RWPE1 (cell line): ENCODE results near the gene INPP1.
"Not testable (repeated sequence)": the region's sequence is repeated elsewhere in the genome, so short reads cannot be mapped to it uniquely, and the experiment has no call there.

Experiments
- CTCF ChIA-PET: fragments of 350-600 bp; sonication (Branson Sonifier 250); formaldehyde crosslinking; extraction: SDS; loops from one replicate; lab custom pipeline; 2021; lab: Yijun Ruan, JAX
- POLR2A ChIA-PET: fragments of 400-600 bp; formaldehyde crosslinking; extraction: SDS; loops from one replicate; lab custom pipeline; 2020; ENCODE audit warnings: antibody characterized with exemption; ENCODE audit not compliant: low non-redundant PET; lab: Yijun Ruan, JAX
- DNase-seq: peaks from one replicate; pipeline ENCODE4 v3.0.0; 2012; ENCODE audit warnings: low spot score
- H3K27ac ChIP-seq: fragments of 450-650 bp; 2 replicates; pipeline ENCODE4 v1.5.1; 2017
- TF ChIP-seq, protein P1 (sequence below): fragments of 450-650 bp; conservative IDR thresholded peaks from 2 replicates; pipeline ENCODE4 v1.5.1; 2017; ENCODE audit warnings: low read depth, mild to moderate bottlenecking

Gene INPP1

GRCh38 chr2:190328573-190329147 lies 14.7 kb upstream of the INPP1 start:
- ChIA-PET CTCF (interaction anchor here (0.5 to 0.9 kb wide), 4 partner anchors 10 to 536 kb away, joined by 3 to 5 read pairs (median 3); no protein-coding TSS in a partner anchor), POLR2A (no interaction called here)
- H3K27ac ChIP-seq = no peak overlapping the region
- TF ChIP-seq, protein P1, sequence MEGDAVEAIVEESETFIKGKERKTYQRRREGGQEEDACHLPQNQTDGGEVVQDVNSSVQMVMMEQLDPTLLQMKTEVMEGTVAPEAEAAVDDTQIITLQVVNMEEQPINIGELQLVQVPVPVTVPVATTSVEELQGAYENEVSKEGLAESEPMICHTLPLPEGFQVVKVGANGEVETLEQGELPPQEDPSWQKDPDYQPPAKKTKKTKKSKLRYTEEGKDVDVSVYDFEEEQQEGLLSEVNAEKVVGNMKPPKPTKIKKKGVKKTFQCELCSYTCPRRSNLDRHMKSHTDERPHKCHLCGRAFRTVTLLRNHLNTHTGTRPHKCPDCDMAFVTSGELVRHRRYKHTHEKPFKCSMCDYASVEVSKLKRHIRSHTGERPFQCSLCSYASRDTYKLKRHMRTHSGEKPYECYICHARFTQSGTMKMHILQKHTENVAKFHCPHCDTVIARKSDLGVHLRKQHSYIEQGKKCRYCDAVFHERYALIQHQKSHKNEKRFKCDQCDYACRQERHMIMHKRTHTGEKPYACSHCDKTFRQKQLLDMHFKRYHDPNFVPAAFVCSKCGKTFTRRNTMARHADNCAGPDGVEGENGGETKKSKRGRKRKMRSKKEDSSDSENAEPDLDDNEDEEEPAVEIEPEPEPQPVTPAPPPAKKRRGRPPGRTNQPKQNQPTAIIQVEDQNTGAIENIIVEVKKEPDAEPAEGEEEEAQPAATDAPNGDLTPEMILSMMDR = peak; percentile 18; the same call in 1 of the 2 replicates
- DNase-seq = peak; percentile 11

DNA sequence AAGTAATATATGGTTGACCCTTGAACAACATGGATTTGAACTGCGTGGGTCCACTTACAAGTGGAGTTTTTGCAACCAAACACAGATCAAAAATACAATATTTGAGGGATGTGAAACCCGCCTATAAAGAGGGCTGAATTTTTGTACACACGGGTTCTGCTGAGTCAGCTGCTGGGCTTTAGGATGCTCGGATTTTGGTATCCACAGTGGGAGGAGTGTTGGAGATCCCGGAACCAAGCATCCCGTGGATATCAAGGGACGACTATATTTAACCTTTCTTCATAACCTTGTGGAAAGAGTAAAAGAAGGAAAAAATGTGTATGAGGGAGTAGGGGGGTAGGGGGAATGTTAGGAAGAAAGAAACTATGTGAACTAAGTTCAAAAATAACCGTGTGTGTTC lies 10.0 kb upstream of the INPP1 start:
- TF ChIP-seq, protein P1 = no peak
- H3K27ac ChIP-seq = no peak overlapping the region
- CTCF ChIA-PET = no interaction called here
- DNase-seq = no peak
- POLR2A ChIA-PET = no interaction called here

DNA sequence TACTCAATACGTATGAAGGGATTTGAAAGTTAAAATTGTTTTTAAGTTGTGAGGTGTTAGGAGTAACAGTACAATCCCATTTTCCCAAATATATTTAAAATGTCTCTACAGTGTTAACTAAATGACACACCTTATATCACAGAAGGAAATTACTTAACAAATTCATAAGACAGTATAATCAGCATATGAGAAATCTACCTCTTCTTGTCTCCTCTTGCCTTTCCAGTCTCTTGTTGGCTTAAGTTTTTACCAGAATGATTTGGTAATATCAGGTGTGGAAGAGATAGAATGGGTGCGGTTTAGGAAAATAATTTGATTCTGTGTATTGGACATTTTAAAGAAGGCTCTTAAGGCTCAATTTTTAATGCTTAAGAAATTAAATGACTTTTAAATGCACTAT lies 9.5 kb upstream of the INPP1 start:
- POLR2A ChIA-PET = no interaction called here
- no peak overlapping the region for H3K27ac ChIP-seq
- CTCF ChIA-PET = no interaction called here
- no peak for DNase-seq
- TF ChIP-seq, protein P1 = no peak

DNA sequence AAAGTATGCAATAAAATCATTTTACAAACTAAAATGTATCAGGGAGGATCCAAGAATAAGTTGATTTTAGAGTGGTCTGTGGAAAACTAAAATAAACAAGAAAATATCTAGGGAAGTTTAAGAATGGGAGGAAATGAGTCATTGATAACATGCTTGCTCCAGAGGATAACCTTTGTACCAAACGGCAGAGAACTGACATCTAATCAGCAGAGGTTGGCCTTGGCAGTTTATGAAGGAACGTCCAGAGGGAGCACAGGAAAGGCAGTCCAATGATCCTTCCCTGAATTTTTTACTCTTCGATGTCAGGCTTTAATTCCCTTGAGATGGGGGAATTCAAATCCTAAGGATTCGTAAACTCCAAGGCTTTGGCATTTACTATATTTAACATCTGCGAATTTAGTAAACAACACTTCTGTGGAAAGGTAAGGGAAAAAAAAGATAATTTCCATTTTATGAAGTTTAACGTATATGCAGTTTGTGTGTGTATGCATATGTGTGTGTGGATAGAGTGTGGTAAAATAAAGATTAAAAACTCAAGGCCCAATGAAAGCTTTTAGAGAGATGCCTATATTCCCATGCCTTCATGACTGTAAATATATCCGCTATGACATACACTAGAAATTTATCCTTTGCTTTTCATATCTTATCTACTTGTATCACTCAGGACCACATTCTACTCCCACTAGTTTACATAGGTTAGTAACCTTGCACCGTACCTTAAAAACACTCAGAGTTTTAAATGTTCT lies 8.7 kb upstream of the INPP1 start:
- POLR2A ChIA-PET = no interaction called here
- CTCF ChIA-PET = no interaction called here
- no peak overlapping the region for H3K27ac ChIP-seq
- no peak for DNase-seq
- TF ChIP-seq, protein P1 = no peak

DNA sequence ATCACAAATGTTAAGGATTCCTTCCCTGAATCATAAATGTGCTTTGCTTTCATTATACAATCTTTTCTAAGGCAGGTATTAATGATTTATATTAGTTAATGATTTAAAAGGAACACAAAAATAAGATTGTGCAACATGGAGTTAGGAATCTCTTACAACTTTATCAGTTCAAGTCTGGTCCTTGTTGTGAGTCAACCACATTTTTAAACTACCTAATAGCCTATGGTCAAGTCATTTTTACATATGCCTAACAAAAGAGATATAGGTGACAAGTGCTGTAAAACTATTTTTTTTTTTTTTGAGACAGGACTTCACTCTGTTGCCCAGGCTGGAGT lies 8.2 kb upstream of the INPP1 start:
- ChIA-PET CTCF (no interaction called here), POLR2A (no interaction called here)
- DNase-seq = no peak
- no peak overlapping the region for H3K27ac ChIP-seq
- TF ChIP-seq, protein P1 = no peak

GRCh38 chr2:190335584-190335983 lies 7.8 kb upstream of the INPP1 start:
- CTCF ChIA-PET, H3K27ac ChIP-seq, POLR2A ChIA-PET, DNase-seq: not testable (repeated sequence)

DNA sequence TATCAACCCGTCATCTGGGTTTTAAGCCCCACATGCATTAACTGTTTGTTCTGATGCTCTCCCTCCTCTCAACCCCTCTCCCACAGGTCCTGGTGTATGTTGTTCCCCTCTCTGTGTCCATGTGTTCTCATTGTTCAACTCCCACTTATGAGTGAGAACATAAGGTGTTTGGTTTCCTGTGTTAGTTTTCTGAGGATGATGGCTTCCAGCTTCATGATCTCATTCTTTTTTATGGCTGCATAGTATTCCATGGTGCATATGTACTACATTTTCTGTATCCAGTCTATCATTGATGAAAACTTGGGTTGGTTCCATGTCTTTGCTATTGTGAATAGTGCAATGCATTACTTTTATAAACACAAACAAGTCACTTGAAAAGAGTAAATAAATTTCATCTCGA lies 7.0 kb upstream of the INPP1 start:
- POLR2A ChIA-PET = no interaction called here
- no peak overlapping the region for H3K27ac ChIP-seq
- TF ChIP-seq, protein P1 = no peak
- CTCF ChIA-PET = no interaction called here
- DNase-seq = no peak
